ENCODE results near the gene TMEM119.

GRCh38 chr12:108599948-108600701, 2.2 kb upstream of the TMEM119 start:
- TF ChIP-seq, protein P1, sequence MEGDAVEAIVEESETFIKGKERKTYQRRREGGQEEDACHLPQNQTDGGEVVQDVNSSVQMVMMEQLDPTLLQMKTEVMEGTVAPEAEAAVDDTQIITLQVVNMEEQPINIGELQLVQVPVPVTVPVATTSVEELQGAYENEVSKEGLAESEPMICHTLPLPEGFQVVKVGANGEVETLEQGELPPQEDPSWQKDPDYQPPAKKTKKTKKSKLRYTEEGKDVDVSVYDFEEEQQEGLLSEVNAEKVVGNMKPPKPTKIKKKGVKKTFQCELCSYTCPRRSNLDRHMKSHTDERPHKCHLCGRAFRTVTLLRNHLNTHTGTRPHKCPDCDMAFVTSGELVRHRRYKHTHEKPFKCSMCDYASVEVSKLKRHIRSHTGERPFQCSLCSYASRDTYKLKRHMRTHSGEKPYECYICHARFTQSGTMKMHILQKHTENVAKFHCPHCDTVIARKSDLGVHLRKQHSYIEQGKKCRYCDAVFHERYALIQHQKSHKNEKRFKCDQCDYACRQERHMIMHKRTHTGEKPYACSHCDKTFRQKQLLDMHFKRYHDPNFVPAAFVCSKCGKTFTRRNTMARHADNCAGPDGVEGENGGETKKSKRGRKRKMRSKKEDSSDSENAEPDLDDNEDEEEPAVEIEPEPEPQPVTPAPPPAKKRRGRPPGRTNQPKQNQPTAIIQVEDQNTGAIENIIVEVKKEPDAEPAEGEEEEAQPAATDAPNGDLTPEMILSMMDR (IDR thresholded peaks at IDR 0.05): no peak
- no peak for TF ChIP-seq EP300 (IDR thresholded peaks at IDR 0.05)

All from ovary (tissue), 3 donors.